Measurements from ENCODE around the gene TMEM204. TPM values are rescaled to one million over a fixed set of nuclear protein-coding genes. Genes with fewer than 3 reads are reported as not detected.

TMEM204 gene
- total RNA-seq, 2 donors from 2014 or later = 26.7 to 29.4 TPM

DNA sequence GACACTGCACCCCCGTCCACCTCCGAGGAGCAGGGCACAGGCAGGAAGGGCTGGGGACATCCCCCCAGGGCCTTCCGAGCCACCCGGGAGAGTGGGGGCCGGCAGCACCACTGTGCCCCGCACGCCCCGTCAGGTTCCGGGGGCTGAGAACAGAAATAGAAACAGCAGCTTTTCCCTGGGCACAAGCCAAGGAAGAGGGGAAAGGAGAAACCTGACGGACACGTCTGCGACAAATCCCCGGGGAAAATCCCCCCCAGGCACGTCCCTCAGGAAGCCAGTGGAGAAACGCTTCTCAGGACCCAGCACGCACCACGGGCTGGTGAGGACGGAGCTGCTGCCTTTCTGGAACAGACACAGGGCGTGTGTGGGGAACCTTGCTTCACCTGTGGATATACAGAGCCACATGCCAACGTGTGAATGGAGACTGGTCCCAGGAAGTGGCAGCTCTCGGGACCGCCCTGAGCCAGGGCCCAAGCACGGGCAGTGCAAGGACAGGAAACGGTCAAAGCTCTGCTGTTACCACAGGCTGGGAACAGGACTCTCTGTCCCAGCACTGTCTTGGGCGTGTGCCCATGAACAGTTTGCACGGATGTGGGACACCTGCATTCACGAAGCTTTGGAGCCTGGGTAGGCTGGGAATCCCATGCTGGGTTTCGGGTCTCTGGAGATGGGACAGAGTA lies 1.2 kb upstream of the TMEM204 start:
- ATAC-seq (peak; percentile 50 to 62), DNase-seq (peak; percentile 88)
- intact Hi-C loops (cut with DNase I) = loop anchor here in 1 of 2 donors (5.0 kb wide), 1 partner anchor 40 kb away; the partner anchor contains the start of gene TELO2

GRCh38 chr16:1532771-1533170 lies 695 bp upstream of the TMEM204 start:
- ATAC-seq (peak in 1 of 2 donors; percentile 1), DNase-seq (peak; percentile 48)
- intact Hi-C loops (cut with DNase I) = loop anchor here in 1 of 2 donors (5.0 kb wide), 1 partner anchor 40 kb away; the partner anchor contains the start of gene TELO2

- ATAC-seq = peak in 1 of 2 donors; percentile 1
- DNase-seq = peak; percentile 48
- intact Hi-C loops (cut with DNase I) = loop anchor here in 1 of 2 donors (5.0 kb wide), 1 partner anchor 42 kb away; the partner anchor contains the start of gene TELO2
Observed at GRCh38 chr16:1534021-1535020, 855 bp downstream of the TMEM204 start.

GRCh38 chr16:1535391-1536291 lies 2.2 kb downstream of the TMEM204 start:
- DNase-seq (peak; percentile 41), ATAC-seq (no peak)
- intact Hi-C loops (cut with DNase I) = no loop called here

GRCh38 chr16:1536601-1537000 lies 3.1 kb downstream of the TMEM204 start:
- intact Hi-C loops (cut with DNase I) = no loop called here

DNA sequence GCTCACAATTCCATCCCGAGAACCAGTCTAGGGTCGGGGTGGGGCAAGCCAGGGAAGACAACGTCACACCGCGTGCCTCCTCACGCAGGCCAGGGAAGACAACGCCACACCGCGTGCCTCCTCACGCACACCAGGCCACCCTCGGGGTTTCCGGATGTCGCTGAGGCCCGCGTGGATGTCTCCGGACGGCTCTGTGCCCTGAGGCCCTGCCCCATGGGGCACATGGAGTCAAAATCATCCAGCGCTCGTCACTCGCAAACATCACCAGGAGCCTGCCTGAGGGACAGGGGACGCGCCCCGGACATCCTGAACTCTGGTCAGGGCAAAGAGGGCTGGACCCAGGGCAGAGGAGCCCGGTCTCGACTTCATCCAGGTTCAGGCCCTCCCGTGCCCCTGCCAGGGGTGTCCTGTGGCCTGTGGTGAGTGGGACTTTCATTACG lies 3.7 kb downstream of the TMEM204 start:
- no peak for DNase-seq
- no peak for ATAC-seq
- intact Hi-C loops (cut with DNase I) = no loop called here

More at GRCh38 chr16:1536601-1537000, 3.1 kb downstream of the TMEM204 start:
- ATAC-seq (no peak), DNase-seq (peak; percentile 10)

DNA sequence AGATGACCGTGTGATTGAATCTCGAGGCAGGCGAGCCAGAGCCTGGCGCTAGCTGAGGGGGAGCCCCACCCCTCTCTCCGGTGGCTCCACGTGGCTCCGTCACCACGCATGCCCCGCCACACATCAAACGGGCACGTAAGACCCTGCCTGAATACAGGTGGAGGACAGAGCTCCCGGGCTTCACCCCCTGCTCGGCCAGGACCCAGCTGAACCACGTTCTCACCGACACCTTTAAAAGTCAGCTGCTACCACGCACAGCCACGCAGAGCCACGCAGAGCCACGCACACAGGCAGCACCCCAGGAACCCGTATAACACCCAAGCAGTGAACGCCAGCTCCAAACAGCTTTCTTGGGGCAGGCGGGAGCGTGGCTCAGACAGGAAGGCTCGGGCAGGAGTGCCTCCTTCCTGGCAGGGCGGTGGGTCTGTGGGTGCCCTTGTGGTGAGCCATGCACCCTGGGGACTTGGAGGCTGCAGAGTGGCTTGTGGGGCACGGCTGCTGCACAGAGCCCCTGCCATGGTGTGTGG lies 4.4 kb downstream of the TMEM204 start:
- no peak for DNase-seq
- intact Hi-C loops (cut with DNase I) = no loop called here
- no peak for ATAC-seq

DNA sequence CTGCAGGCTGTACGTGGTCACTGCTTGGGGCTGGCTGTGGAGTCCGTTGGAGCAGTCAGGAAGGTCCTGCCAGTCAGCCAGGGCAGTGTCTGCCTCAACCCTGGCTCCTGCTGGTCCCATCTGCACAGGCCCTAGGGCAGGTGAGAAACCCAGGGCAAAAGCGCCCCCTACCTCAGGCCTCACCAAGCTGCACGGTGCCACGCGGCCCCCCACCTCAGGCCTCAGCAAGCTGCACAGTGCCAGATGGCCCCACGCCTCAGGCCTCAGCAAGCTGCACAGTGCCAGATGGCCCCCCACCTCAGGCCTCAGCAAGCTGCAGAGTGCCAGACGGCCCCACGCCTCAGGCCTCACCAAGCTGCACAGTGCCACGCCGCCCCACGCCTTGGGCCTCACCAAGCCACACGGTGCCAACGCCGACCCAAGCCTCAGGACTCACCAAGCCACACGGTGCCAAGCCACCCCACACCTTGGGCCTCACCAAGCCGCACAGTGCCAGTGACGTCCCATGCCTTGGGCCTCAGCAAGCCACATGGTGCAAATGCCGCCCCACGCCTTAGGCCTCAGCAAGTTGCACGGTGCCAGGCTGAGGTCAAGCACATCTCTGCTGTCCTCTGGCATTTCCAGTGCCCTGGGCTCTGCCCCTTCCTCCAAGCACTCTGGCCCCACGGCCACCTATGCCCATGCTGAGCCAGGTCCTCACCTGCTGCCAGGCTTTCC lies 5.5 kb downstream of the TMEM204 start:
- ATAC-seq (peak in 1 of 2 donors; percentile 5), DNase-seq (no peak)
- intact Hi-C loops (cut with DNase I) = no loop called here

GRCh38 chr16:1539720-1540555 lies 6.5 kb downstream of the TMEM204 start:
- intact Hi-C loops (cut with DNase I) = no loop called here
- DNase-seq = no peak
- no peak for ATAC-seq

DNA sequence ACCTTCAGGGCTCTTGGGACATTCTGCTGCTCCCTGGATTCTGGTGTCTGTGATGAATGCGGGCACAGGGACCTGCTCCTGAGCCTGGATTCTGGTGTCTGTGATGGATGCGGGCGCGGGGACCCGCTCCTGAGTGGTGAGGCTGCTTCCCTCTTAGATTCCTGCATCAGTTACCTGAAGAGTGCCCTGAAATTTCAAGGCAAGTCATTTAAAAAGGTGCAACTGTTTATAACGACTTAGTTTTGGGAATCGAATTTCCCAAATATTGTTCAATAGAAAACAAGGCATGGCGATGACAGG lies 7.0 kb downstream of the TMEM204 start:
- intact Hi-C loops (cut with DNase I) = no loop called here
- no peak for DNase-seq
- ATAC-seq = no peak

DNA sequence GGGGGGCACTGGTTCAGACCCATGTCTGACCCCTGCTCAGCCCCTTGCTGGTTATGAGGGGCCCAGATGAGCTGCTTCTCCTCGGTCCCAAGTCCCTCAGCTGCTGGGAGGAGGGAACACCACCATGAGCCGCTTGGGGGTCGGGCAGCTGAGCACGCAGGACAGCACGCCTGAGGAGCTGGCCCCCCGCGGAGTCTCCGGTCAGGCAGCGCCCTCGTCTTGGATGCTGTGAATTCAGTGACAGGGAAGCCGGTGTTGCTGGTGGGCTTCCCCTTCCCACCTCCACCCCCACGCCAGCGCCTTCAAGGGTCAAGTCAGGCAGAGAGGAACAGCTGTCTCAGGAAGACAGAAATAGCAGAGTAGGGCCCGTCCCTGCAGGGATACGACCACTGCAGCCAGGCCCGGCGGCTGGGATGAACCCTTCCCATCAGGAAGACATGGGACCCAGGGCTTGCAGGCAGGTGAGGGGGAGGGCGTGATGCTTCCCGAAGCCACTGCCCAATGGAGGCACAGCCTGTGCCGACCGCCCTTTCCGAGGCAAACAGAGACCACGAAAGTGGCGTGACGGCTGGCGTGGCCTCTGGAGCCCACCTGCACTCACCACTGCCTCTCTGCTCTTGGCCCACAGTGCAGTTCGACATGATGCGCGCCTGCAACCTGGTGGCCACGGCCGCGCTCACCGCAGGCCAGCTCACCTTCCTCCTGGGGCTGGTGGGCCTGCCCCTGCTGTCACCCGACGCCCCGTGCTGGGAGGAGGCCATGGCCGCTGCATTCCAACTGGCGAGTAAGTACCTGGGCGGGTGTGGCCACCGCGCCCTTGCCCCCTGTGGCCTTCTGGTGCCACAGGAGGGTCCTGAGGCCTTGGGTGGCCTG lies 8.1 kb downstream of the TMEM204 start:
- intact Hi-C loops (cut with DNase I) = no loop called here
- ATAC-seq (no peak), DNase-seq (no peak)

- no peak for ATAC-seq
- intact Hi-C loops (cut with DNase I) = no loop called here
- DNase-seq = no peak
Observed at GRCh38 chr16:1542166-1542500, 8.7 kb downstream of the TMEM204 start.

GRCh38 chr16:1542533-1542932 lies 9.1 kb downstream of the TMEM204 start:
- DNase-seq (no peak), ATAC-seq (no peak)
- intact Hi-C loops (cut with DNase I) = no loop called here

- DNase-seq = peak; percentile 89
- peak; percentile 20 to 70 for ATAC-seq
- intact Hi-C loops (cut with DNase I) = no loop called here
Observed at GRCh38 chr16:1543085-1543896, 9.8 kb downstream of the TMEM204 start.

Data from left cardiac atrium (tissue), 4 donors.